GM12892 (cell line): ENCODE data around the gene RAB8A.

Experiments used
- DNase-seq: peaks from one replicate; pipeline ENCODE4 v3.0.0; 2011; ENCODE audit not compliant: insufficient read length
- FAIRE-seq: peaks from 2 replicates; lab custom pipeline; 2011; peaks lifted over from hg19 to GRCh38; lab: Jason Lieb, UNC
- POLR2A ChIP-seq: IDR thresholded peaks from 2 replicates; pipeline ENCODE4 v1.6.1; 2011; ENCODE audit warnings: low read depth, low read length, control low read depth
- POLR2AphosphoS5 ChIP-seq: IDR thresholded peaks from 2 replicates; pipeline ENCODE4 v1.6.1; 2011; ENCODE audit warnings: low read depth, low read length, control low read depth
- TAF1 ChIP-seq: IDR thresholded peaks from 2 replicates; pipeline ENCODE4 v1.6.1; 2011; ENCODE audit warnings: low read depth, mild to moderate bottlenecking, control low read depth, low read length, borderline replicate concordance

Gene RAB8A

DNA sequence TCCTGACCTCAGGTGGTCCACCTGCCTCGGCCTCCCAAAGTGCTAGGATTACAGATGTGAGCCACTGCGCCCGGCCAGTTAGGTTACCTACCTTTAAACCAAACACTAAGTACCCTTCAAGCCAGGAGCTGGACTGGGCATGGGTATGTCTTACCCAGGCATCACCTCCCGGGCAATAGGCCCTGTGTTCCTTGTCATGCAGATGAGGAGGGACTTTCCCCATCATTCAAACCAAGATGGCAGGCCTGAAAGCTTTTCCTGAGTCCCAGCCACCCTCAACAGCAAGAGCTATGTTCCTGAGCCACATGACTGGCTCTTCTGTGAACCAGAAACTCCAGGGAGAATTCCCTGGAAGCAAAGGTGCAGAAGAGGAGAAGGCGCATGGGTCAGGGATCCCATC, 9.5 kb downstream of the RAB8A start:
- no peak for DNase-seq
- TF ChIP-seq POLR2AphosphoS5 (no peak), POLR2A (no peak), TAF1 (no peak)
- no peak for FAIRE-seq

GRCh38 chr19:16121967-16122366, 10.3 kb downstream of the RAB8A start:
- FAIRE-seq = no peak

GRCh38 chr19:16124953-16125352, 13.3 kb downstream of the RAB8A start:
- DNase-seq (no peak), FAIRE-seq (no peak)
- TF ChIP-seq TAF1 = no peak
- TF ChIP-seq POLR2A = no peak
- TF ChIP-seq POLR2AphosphoS5 = no peak

More at GRCh38 chr19:16121967-16122366, 10.3 kb downstream of the RAB8A start:
- TF ChIP-seq POLR2A = no peak
- TF ChIP-seq POLR2AphosphoS5 = no peak
- TF ChIP-seq TAF1 = no peak
- DNase-seq = no peak

- DNase-seq (no peak), FAIRE-seq (no peak)
- TF ChIP-seq POLR2A (no peak), TAF1 (no peak), POLR2AphosphoS5 (no peak)
Observed at GRCh38 chr19:16125737-16126495, 14.2 kb downstream of the RAB8A start.

DNA sequence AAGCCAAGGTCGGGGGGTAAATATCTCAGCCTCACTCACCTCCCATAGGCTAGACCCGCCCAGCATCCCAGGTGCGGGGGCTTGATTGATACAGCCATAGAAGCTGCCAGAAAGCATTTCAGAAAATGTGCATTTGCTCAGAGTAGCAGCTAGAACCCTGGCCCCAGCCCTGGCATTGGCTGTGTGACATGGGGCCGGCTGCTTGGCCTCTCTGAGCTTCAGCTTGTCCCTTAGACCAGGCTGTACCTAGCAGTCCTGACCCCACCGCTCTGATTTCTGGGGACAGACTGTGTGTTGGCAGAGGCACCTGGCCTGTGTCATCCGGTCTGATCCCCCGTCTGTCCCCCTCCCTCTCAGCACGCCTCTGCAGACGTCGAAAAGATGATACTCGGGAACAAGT, 15.4 kb downstream of the RAB8A start:
- DNase-seq = no peak
- TF ChIP-seq TAF1 = no peak
- 0 out of 2 replicates have a peak, but pooled peaks have one; percentile 18 for TF ChIP-seq POLR2AphosphoS5
- FAIRE-seq = no peak

GRCh38 chr19:16127776-16128371, 16.2 kb downstream of the RAB8A start:
- DNase-seq (no peak), FAIRE-seq (no peak)
- TF ChIP-seq POLR2A = 0 out of 2 replicates have a peak, but pooled peaks have one; percentile 11
- no peak for TF ChIP-seq TAF1

GRCh38 chr19:16131648-16132047, 20.0 kb downstream of the RAB8A start:
- no peak for FAIRE-seq
- no peak for DNase-seq
- TF ChIP-seq TAF1 = no peak
- TF ChIP-seq POLR2AphosphoS5 = peak; percentile 84

- no peak for FAIRE-seq
- no peak for TF ChIP-seq POLR2AphosphoS5
- no peak for TF ChIP-seq POLR2A
- no peak for TF ChIP-seq TAF1
- no peak for DNase-seq
Observed at GRCh38 chr19:16133818-16134217, 22.1 kb downstream of the RAB8A start.

GRCh38 chr19:16134510-16134909, 22.8 kb downstream of the RAB8A start:
- FAIRE-seq = peak; percentile 9
- DNase-seq = no peak
- TF ChIP-seq POLR2A (peak; percentile 58), TAF1 (no peak)

DNA sequence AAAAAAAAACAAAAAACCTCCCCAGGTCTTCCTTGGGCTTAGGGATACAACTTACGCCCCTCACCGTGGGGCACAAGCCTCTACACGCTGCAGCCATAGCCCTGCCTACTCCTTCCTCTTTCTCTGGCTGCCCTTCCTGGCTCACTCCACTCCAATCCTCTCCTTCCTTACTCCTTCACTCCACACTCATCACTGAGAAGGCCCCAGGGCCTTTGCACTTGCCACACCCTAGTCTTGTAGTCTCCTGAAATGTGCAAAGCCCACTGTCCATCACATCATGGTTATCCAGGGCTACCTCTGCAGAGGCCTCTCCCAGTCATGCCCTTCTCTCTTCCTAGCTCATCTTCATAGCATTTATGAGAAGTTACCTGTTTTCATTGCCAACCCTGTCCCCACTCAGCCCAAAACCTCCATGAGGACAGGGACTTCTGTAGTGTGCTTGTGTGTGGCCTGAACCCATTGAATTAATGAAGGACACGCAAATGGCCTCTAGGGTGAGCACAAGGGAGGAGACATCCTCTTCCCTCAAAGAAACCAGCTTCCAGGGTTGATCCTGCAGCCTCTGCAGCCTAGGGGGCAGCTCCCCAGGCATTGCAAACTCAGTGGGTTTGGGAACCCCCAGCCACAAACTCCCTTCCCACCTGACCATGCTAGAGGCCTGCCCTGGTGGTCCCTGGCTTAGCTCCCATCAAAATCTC, 23.9 kb downstream of the RAB8A start:
- DNase-seq (no peak), FAIRE-seq (no peak)
- TF ChIP-seq TAF1 = no peak
- no peak for TF ChIP-seq POLR2A
- TF ChIP-seq POLR2AphosphoS5 = 0 out of 2 replicates have a peak, but pooled peaks have one; percentile 41

DNA sequence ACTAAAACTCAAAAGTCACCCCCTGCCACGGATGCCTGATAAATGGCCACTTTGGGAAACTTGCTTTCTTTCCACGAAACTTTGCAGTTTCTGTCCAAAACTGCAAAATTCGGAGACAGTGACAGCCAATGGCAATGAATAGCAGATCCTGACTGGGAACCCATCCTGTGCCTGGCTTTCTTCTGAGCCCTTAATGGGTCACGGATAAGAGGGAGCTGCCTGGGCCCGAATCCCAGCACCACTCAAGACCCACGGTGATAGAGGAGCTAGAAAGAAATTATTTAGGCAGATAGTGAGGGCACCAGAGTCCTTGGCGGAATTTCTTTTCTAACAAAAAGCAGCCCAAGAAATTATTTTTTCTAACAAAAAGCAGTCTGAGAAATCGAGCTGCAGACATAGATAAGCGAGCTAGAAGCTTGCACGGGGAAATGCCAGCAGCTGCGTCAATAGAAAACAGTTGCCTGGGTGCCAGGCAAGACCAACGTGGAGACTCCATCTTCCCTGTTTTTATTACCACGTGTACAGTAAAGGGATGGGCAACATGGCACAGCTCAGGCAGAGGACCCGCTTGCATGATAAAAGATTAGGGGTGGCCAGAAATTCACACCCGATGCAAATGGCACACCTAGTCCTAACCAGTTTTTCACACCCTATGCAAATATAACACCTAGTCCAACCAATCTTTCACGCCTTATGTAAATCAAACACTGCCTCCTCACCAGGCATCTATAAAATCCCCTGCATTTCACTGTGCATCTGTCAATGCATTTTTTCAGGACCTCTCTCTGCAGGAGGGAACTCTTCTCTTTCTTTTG, 24.7 kb downstream of the RAB8A start:
- FAIRE-seq (no peak), DNase-seq (no peak)
- peak; percentile 50; the same call in 1 of the 2 replicates for TF ChIP-seq POLR2A
- no peak for TF ChIP-seq TAF1

GRCh38 chr19:16139752-16140151, 28.1 kb downstream of the RAB8A start:
- FAIRE-seq (peak; percentile 67), DNase-seq (no peak)
- no peak for TF ChIP-seq TAF1
- TF ChIP-seq POLR2AphosphoS5 = peak; percentile 59; the same call in 1 of the 2 replicates
- TF ChIP-seq POLR2A = peak; percentile 43; the same call in 1 of the 2 replicates
